Erythroblast (primary cell): Measurements from ENCODE around the gene COPS6.

Source experiments
- DNase-seq, 2 experiments: peaks; one replicate each; lab custom pipeline; 2025; lab: John Stamatoyannopoulos, UW
- GATA1 ChIP-seq: IDR thresholded peaks from 2 replicates; pipeline ENCODE4 v1.6.1; 2011; ENCODE audit warnings: low read depth, mild to moderate bottlenecking, control low read depth, low read length, moderate library complexity
- POLR2A ChIP-seq: IDR thresholded peaks from 2 replicates; pipeline ENCODE4 v1.6.1; 2011; ENCODE audit warnings: mild to moderate bottlenecking, low read length

Gene COPS6

DNA sequence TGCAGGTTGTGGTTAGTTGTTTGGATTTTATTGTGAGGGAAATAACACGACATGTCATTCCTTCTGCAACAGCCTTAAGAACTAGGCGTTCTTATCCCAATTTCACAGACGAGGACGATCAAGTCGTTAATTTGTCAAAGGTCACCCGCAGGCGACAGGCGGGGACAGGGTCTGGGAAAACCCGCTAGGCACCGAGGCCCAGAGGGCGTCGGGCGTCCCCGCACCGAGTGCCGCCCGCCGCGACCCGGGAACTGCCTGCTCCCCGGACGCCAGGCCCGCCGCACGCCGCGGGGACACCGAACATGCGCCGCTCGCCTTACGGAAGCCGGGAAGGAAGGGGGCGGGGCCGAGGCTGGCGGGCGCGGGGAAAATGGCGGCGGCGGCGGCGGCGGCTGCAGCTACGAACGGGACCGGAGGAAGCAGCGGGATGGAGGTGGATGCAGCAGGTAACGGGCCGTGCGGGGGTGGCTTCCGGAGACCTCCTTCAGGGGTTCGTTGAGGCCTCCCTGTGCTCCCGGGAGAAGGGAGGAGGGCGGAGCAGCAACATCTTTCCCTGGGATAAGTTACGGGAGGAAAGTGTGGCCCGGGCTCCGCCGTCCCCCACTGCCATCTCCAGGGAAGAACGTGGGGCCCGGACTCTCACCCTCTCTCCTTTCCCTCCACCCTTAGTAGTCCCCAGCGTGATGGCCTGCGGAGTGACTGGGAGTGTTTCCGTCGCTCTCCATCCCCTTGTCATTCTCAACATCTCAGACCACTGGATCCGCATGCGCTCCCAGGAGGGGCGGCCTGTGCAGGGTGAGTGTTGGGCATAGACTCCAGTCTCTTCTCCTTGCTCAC lies at the start of gene COPS6:
COPS6 (plus strand) TSS at position 349 of the 837 bp plus-strand sequence; CDS start at position 371, 22 bp downstream.
- TF ChIP-seq POLR2A (peak; percentile 79), GATA1 (no peak)
- peak; percentile 90 to 94 for DNase-seq

DNA sequence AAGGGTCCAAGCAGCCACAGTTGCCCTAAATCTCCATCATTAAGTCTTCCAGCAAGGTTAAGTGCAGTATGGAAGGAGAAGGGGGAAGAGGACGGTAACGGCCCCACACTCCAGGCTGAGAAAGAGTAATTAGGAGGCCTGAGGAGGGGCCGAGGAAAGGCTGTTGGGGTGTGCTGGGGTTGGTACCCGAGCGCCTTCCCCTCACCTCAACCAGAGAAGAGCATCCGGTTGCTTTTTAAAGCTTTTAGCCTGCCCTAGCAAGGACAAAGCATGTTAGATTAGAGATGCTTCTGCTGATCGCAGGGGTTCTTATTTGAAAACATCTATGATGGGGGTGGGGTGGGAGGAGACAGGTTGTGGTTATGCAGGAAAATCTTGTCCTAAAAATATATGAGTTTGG lies 48.2 kb upstream of the COPS6 start:
- DNase-seq = no peak
- TF ChIP-seq POLR2A (no peak), GATA1 (no peak)

DNA sequence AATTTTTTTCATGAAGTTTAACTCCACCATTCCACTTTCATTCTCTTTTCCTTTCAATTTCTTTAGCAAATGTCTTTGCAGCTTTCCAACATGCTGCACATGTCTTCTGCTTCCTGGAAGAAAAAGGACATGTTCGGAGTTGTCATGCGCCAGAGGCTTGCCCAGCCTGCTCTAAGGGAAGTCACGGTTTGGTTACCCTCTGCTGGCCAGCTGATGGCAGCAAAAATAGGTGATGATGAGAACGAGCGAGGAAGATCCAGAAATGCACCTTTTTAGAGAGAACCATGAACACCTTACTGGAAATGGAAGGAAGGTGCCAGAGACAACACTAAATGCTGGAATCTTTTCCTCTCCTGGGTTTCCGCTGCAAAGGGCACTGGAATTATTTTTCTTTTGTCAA lies 44.1 kb upstream of the COPS6 start:
- DNase-seq = peak; percentile 9 to 14
- no peak for TF ChIP-seq GATA1
- TF ChIP-seq POLR2A = no peak

DNA sequence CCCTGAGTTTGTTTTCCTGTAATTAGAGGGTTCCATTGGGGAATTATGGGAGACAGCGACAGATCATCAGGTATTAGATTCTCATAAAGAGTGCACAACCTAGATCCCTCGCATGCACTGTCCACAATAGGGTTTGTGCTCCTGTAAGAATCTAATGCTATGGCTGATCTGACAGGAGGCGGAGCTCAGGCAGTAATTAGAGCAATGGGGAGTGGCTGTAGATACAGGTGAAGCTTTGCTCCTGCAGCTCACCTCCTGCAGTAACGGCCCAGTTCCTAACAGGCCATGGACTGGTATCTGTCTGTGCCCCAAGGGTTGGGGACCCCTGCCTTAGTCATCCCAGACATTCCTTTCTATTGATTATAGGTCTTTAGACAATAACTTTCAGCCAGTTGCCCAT lies 40.1 kb upstream of the COPS6 start:
- TF ChIP-seq POLR2A (no peak), GATA1 (no peak)
- no peak for DNase-seq

DNA sequence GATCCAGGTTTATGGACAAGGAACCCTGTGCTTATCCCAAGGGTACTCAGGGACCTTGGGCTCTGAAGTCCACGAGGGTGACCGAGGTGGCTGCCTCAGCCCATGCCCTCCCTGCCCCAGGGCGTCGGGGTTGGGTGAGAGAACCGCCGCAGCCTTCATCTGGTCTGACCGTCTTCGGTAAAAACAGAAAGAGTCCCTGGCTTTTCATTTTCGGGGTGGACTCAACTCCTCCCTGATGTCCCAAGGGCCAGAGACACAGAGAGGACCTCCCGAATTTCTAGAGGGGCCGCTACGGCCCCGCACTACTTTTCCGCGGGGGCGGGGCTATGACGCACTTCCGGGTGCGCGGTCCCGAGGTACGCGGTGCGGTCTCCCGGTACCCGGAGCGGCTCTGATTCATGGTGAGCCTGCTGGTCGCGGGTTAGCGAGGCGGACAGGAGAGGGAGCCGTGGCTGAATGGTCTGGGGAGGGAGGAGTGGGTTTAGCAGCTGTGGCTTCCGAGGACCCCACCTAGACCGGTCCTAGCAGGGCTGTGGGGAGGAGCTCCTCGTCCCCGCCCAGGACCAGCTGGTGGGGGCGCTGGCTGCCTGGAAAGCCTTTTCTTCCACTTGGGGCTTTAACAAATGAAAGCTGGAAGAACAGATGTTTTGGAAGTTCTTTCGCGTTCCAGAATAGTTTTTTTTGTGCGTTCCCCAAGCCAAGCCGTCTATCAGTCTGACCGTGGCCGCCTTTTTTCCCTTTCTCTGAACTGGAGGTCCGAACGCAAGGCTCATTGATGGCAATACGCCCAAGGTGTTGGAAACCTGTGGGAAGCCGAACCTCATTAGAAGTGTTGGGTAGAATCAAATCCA lies 39.1 kb upstream of the COPS6 start, which contains the start of gene ZSCAN21:
ZSCAN21 (plus strand) TSS at position 334 of the 851 bp plus-strand sequence. CDS start 7,233 bp downstream, outside the sequence.
- no peak for TF ChIP-seq GATA1
- TF ChIP-seq POLR2A = peak; percentile 85
- DNase-seq = peak; percentile 83 to 89

DNA sequence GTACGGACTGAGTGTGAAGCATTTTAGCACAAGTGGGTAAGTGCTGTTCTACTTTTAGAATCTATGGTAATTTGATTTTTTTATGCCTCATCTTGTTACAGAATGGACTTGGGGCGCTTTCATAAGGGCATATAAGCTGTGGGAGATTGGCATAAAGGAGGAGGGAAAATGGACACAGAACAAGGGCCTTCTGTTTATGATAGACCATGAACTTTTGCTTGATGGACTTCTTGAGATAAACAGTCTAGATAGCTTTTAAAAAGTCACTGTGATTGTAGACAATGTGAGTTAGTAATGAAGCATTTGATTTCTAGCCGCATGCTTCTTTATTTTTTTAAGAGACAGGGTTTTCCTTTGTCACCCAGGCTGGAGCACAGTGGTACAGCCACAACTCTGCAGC lies 37.2 kb upstream of the COPS6 start:
- TF ChIP-seq GATA1 (no peak), POLR2A (no peak)

DNA sequence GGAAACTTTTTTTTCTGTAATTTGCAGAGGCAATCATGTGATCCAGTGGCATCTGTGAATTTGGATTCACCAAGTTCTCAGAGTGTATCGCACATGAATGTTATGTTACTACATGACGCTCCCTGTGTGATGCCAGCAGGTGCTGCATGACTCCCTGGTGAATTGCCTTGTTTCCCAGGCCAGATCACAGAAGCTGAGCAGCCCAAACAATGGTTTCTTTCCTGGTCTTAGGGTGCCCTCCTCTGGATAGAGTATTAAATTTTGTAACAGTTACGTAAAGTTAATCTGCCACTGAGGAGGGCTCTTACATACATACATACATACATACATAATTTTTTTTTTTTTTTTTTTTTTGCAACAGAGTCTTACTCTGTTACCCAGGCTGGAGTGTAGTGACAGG lies 35.6 kb upstream of the COPS6 start:
- TF ChIP-seq GATA1 (no peak), POLR2A (no peak)

More for the DNA sequence above, 37.2 kb upstream of the COPS6 start:
- no peak for DNase-seq

DNA sequence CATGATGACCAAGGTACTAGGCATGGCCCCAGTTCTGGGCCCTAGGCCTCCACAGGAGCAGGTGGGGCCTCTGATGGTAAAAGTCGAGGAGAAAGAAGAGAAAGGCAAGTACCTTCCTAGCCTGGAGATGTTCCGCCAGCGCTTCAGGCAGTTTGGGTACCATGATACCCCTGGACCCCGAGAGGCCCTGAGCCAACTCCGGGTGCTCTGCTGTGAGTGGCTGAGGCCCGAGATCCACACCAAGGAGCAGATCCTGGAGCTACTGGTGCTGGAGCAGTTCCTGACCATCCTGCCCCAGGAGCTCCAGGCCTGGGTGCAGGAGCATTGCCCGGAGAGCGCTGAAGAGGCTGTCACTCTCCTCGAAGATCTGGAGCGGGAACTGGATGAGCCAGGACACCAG lies 31.8 kb upstream of the COPS6 start:
- TF ChIP-seq POLR2A (no peak), GATA1 (no peak)
- no peak for DNase-seq

More for the DNA sequence above, 35.6 kb upstream of the COPS6 start:
- peak; percentile 69 to 72 for DNase-seq

DNA sequence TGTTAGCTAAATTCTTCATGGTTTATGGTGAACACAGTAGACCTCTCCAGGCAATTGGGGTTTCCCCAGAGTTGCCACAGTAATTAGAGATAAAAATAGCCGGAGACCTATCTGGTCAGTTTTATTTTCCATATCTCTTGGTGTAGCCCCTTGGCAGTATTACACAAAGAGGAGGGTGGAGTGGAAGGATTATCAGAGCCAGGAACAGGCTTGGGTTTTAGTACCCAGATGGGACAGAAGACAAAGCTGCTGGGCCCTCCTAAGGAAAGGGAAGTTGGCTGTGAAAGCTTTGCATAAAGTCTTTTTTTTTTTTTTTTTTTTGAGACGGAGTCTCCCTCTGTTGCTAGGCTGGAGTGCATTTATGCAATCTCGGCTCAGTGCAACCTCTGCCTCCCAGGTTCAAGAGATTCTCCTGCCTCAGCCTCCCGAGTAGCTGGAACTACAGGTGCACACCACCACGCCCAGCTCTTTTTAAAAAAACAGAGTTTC lies 29.5 kb upstream of the COPS6 start:
- DNase-seq = peak; percentile 43 to 82
- TF ChIP-seq GATA1 (no peak), POLR2A (no peak)

DNA sequence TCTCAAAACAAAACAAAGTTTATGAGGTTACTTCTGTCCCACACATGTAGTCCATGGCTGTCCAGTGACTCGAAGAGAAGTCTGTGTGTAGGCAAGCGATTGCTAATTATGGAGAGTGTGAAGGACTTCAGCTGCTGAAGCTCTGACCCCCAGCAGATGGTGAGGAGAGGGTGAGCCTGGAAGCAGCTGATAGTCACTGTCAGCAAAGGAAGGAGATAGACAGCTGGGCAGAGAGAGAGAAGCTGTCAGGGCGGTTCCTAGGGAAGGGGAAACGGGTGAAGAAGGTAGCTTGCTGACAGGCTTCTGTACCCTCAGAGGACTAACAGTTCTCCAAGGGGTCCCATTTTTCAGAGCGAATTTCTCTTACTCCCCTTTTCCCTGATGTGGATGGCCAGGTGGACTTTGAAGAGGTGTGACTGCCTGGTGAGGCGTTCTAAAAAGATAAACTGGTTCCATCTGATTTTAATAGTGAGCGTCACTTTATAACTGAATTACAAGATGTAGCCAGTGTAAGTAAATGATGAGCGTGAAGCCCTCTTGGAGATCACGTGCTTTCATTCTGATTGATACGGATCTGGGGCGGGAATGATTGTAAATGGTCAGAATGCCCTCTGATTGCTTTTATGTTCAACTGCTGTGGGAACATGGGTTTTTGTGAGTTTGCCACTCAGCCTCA lies 27.1 kb upstream of the COPS6 start:
- DNase-seq = peak; percentile 88 to 96
- TF ChIP-seq POLR2A = peak; percentile 55
- no peak for TF ChIP-seq GATA1

DNA sequence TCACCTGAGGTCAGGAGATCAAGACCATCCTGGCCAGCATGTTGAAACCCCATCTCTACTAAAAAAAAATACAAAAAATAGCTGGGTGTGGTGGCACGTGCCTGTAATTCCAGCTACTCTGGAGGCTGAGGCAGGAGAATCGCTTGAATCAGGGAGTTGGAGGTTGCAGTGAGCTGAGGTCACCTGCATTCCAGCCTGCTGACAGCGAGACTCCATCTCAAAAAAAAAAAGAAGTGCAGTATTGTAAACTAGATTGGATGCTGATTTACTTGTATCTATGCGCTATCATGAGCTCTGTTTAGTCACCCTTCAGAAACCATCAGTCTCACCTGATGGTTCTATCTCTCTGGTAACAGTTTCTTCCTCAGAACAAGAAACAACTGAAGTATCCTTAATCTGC lies 25.4 kb upstream of the COPS6 start:
- no peak for DNase-seq
- TF ChIP-seq GATA1 = no peak
- TF ChIP-seq POLR2A = no peak

DNA sequence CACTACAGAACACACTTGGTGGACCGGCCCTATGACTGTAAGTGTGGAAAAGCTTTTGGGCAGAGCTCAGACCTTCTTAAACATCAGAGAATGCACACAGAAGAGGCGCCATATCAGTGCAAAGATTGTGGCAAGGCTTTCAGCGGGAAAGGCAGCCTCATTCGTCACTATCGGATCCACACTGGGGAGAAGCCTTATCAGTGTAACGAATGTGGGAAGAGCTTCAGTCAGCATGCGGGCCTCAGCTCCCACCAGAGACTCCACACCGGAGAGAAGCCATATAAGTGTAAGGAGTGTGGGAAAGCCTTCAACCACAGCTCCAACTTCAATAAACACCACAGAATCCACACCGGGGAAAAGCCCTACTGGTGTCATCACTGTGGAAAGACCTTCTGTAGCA lies 24.6 kb upstream of the COPS6 start:
- no peak for TF ChIP-seq POLR2A
- no peak for TF ChIP-seq GATA1
- no peak for DNase-seq
